K562 (cell line): ENCODE data around the gene SLC25A33. TPM values are rescaled to one million over a fixed set of nuclear protein-coding genes. Genes with fewer than 3 reads are reported as not detected.

Experiments used
- CHD7 ChIP-seq: fragments of 200-600 bp; sonication (generic); IDR thresholded peaks from one replicate; pipeline ENCODE4 v1.6.1; 2012; ENCODE audit warnings: mild to moderate bottlenecking, low read depth, low read length, inconsistent platforms
- ERF ChIP-seq: fragments of 450-650 bp; formaldehyde crosslinking; IDR thresholded peaks from 2 replicates; pipeline ENCODE4 v1.4.0; 2020; ENCODE audit warnings: mild to moderate bottlenecking, mixed read lengths
- FOXP1 ChIP-seq: sonication (generic); formaldehyde crosslinking; IDR thresholded peaks from 2 replicates; pipeline ENCODE4 v1.8.0; 2022; ENCODE audit warnings: mild to moderate bottlenecking, missing genetic modification reagents
- HIVEP1 ChIP-seq: fragments of 250-450 bp; sonication (Bioruptor Pico); IDR thresholded peaks from 2 replicates; pipeline ENCODE4 v1.4.0; 2020; ENCODE audit warnings: mild to moderate bottlenecking
- IRF1 ChIP-seq: sonication (generic); formaldehyde crosslinking; IDR thresholded peaks from 2 replicates; pipeline ENCODE4 v1.8.0; 2022; ENCODE audit warnings: missing genetic modification reagents, mild to moderate bottlenecking, borderline replicate concordance
- PHF21A ChIP-seq: fragments of 450-650 bp; IDR thresholded peaks from 2 replicates; pipeline ENCODE4 v1.6.1; 2017; ENCODE audit warnings: low read depth, borderline replicate concordance
- RBFOX2 ChIP-seq: fragments of 200-400 bp; formaldehyde crosslinking; IDR thresholded peaks from 2 replicates; pipeline ENCODE4 v1.6.1; 2017; ENCODE audit warnings: low read depth, mild to moderate bottlenecking, low read length, moderate library complexity
- RBM25 ChIP-seq: fragments of 200-400 bp; formaldehyde crosslinking; IDR thresholded peaks from 2 replicates; pipeline ENCODE4 v1.6.1; 2018; ENCODE audit warnings: low read length, low read depth, moderate library complexity; ENCODE audit not compliant: severe bottlenecking
- SRSF7 ChIP-seq: fragments of 200-400 bp; formaldehyde crosslinking; optimal IDR thresholded peaks from 2 replicates; pipeline ENCODE3; 2017; ENCODE audit warnings: mild to moderate bottlenecking, low read depth, low read length
- XRCC4 ChIP-seq: IDR thresholded peaks from one replicate; pipeline ENCODE4 v1.6.1; 2011; ENCODE audit not compliant: insufficient read depth, insufficient read length; ENCODE audit errors: extremely low read depth
- ZNF280B ChIP-seq: fragments of 250-450 bp; sonication (Bioruptor Pico); IDR thresholded peaks from 2 replicates; pipeline ENCODE4 v1.5.1; 2021; ENCODE audit warnings: mild to moderate bottlenecking
- ZNF449 ChIP-seq: fragments of 250-450 bp; sonication (Bioruptor Pico); IDR thresholded peaks from 2 replicates; pipeline ENCODE4 v1.8.0; 2022; ENCODE audit warnings: moderate library complexity, mild to moderate bottlenecking, inconsistent platforms
- polyA plus RNA-seq, 8 experiments: library from polyadenylated mRNA; depleted of rRNA in 4 of 8; stranded (reverse) in 5 of 8; unstranded in 3 of 8; fragments of >200 nt; fragmentation: Nextera tagmentation in 2 of 8; fragmentation: Illumina TruSeq in 1 of 8; extraction: Ambion mirVana in 2 of 8; extraction: Trizol in 1 of 8; gene quantifications; 2 replicates each; pipeline versions ENCODE4 v1.2.1 to v1.2.3, GENCODE V29; 2011 to 2014; ENCODE audit warnings: inconsistent platforms in 1 of 8, missing spikeins in 1 of 8
- total RNA-seq, 7 experiments: library from RNA; depleted of rRNA in 6 of 7; stranded (reverse); fragments of >200 nt in 6 of 7; fragmentation: Illumina TruSeq in 2 of 7; extraction: Trizol in 2 of 7; gene quantifications; 2 replicates each; pipeline versions ENCODE4 v1.2.1 to v1.2.3, GENCODE V29; 2011 to 2021; ENCODE audit warnings: low replicate concordance in 1 of 7

Gene SLC25A33
- total and polyA plus RNA-seq, 9 of the 15 experiments (the other 6 are each of a cell fraction or from before 2014, with no cell fraction given) = 3.2 to 23.5 (median 17.5) TPM

- TF ChIP-seq XRCC4 (no peak), RBFOX2 (peak; percentile 66; the same call in 1 of the 2 replicates), ERF (CRISPR knock-in tag) (no peak), HIVEP1 (CRISPR knock-in tag) (no peak), ZNF280B (CRISPR knock-in tag) (no peak), FOXP1 (CRISPR knock-in tag) (0 out of 2 replicates have a peak, but pooled peaks have one; percentile 19), SRSF7 (no peak), RBM25 (peak; percentile 81), PHF21A (no peak), IRF1 (CRISPR knock-in tag) (no peak), ZNF449 (no peak), CHD7 (no peak)
Measured at GRCh38 chr1:9588551-9589143, 49.4 kb downstream of the SLC25A33 start, which contains the start of gene TMEM201 (continued).
